Measurements from ENCODE around the gene PWWP2A.
"Not testable (repeated sequence)": the region's sequence is repeated elsewhere in the genome, so short reads cannot be mapped to it uniquely, and the experiment has no call there.

Gene PWWP2A

DNA sequence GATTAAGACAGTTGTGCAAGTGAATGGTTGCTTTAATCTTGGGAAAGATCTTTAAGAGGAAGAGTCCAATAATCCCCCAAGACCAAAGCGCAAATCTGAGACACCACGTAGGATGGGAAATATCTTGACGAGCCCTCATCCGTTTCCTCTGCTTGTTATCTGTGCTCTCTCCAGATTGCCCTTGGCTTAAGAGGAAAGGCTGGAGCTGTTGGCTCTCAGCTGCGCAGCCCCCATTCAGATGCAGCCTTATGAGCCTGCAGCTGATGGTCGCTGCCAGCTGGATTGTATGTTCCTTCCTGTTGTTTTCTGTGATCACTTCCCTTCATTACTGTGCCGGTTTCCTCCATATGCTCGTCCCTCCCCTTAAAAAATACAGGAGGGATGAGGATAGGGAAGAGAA lies 47.7 kb downstream of the PWWP2A start:
- DNase-seq = no peak

DNA sequence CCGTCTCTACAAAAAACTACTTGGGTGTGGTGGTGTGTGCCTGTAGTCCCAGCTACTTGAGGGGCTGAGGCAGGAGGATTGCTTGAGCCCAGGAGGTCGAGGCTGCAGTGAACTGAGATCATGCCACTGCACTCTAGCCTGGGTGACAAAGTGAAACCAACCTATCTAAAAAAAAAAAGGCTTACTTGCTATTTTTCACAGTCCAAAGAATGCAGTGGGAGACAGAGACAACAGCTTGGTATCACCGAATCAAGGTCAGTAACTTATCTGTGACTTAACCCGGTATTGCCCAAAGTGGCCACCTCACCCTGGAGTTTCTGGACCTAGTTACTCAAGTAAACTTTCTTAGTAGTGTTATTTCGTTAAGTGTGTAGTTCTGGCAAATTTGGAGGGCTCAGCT lies 50.1 kb downstream of the PWWP2A start:
- DNase-seq = not testable (repeated sequence)

DNA sequence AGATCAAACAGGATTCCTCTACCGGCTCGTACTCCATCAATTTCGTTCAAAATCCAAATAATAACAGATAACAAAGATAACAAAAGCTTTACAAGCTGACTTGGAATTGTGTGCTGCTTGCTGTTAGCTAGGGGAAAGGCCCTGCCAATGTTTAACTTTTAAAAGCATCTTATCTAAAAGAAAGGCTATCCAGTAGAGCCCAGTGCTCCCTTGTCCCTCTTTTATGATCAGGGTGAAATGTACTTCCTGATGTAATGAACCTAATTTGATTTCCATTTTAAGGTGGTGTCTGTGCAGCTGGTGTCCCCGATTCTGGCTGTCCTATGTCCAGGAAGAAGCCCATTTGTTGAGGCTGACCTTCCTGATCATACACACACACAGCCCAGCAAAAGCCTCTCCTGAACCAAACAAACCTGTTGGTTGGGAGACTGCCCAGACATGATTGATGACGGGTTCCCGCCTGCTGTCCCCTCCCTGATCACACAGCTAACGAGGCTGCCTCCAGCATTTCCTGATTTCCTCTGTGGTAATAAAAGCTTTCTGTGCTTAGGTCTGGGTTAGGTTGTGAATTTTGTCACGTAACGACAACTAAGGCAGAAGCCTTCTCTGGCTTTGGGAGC lies 54.1 kb downstream of the PWWP2A start:
- DNase-seq = no peak

GRCh38 chr5:160064417-160064810 lies 54.8 kb downstream of the PWWP2A start:
- DNase-seq = no peak

DNA sequence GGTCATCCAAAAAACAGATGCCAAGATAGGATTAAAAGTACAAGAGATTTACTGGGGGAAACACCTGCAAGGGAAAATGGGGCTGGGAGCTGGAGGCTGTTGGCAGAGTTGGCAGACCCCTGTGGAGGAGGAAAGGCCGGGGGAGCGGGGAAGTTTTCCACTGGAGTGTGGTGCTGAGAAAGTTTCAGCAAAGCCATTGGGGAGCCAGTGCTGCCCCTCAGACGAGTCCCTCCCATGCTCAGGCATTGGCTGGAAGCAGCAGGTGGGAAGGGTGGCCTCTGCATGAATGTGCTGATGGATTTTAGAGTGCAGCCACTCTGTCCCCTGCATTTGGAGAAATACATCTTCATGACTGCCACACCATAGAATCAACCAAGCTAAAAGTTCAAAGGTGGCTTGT lies 57.5 kb downstream of the PWWP2A start:
- DNase-seq = no peak

GRCh38 chr5:160060001-160060400 lies 59.2 kb downstream of the PWWP2A start:
- DNase-seq = no peak

DNA sequence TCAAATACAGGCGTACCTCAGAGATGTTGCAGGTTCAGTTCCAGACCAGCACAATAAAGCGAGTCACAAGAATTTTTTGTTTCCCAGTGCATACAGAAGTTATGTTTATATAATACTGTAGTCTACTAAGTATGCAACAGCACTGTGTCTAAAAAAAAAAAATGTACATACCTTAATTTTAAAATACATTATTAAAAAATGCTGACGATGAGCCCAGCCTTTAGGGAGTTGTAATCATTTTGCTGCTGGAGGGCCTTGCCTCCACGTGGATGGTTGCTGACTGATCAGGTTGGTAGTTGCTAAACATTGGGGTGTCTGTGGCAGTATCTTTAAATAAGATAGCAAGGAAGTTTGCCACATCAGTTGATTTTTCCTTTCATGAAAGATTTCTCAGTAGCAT lies 62.0 kb downstream of the PWWP2A start:
- DNase-seq = no peak

DNA sequence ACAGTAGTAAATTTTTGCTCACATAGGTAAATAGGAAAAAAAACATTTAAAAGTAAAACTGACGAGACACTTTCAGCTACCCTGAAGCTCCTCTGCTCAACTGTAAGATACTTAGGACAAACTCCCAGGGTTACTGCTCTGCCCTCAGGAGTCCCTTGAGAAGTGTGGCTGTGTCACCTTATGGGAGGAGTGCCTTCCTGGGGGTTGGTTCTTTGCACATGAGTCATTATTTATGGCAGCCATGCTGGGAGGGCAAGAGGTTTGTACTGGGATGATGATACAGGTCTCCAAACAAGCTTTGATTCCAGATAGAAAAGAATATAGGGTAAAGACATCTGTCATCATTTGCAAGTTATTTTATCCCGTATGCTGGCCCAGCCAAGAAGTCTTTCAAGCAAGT lies 64.4 kb downstream of the PWWP2A start:
- no peak for DNase-seq

GRCh38 chr5:160054047-160054446 lies 65.2 kb downstream of the PWWP2A start:
- DNase-seq = no peak

GRCh38 chr5:160049099-160049498 lies 70.2 kb downstream of the PWWP2A start:
- no peak for DNase-seq

- DNase-seq = no peak
These were observed 71.1 kb downstream of the PWWP2A start for GRCh38 chr5:160048131-160048530.

- no peak for DNase-seq
These were observed 71.8 kb downstream of the PWWP2A start for GRCh38 chr5:160047423-160047822.

GRCh38 chr5:160044967-160045366 lies 74.3 kb downstream of the PWWP2A start:
- no peak for DNase-seq

DNA sequence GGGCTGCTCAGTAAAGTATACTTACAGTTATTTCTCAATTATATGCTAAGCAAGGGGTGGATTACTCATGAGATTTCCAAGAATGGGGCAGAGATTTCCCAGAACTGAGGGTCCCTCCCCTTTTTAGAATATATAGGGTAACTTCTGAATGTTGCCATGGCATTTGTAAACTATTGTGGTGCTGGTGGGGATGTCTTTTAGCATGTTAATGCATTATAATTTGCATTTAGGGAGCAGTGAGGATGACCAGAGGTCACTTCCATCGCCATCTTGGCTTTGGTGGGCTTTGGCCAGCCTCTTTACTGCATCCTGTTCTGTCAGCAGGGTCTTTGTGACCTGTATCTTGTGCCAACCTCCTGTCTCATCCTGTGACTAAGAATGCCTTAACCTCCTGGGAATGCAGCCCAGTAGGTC lies 74.9 kb downstream of the PWWP2A start:
- DNase-seq = no peak

DNA sequence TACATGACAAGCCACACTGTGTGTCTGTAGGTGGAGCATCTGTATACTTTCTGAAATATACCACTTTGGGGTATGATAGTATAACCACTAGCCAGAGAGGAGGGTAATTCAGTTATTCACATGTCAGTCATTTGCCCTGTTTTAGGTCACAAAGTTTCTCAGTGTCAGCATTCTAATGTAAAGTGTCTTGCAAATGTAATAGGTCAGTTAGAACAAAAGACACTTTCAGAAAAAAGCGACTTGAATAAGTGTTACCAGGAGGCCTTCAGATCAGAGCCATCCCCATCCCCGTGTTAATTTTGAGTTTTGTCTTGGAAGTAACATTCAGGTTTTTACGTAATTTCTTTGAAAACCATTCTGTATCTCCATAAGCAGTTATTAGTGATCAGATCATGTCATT lies 76.6 kb downstream of the PWWP2A start:
- no peak for DNase-seq

All from retina (tissue), 1 donor.